HuH-7 (cell line): ENCODE data around the gene DENND4A.
"Not testable (repeated sequence)": the region's sequence is repeated elsewhere in the genome, so short reads cannot be mapped to it uniquely, and the experiment has no call there.

ENCODE experiments used
- DNase-seq: peaks from one replicate; pipeline ENCODE4 v3.0.0; 2011; ENCODE audit warnings: low spot score

Gene DENND4A

GRCh38 chr15:65631503-65631902, 160.6 kb downstream of the DENND4A start:
- no peak for DNase-seq

- DNase-seq = no peak
Observed at GRCh38 chr15:65630760-65631159, 161.3 kb downstream of the DENND4A start.

GRCh38 chr15:65629548-65629947, 162.5 kb downstream of the DENND4A start:
- no peak for DNase-seq

- DNase-seq = no peak
Observed at GRCh38 chr15:65626856-65627255, 165.2 kb downstream of the DENND4A start.

GRCh38 chr15:65623103-65623502, 169.0 kb downstream of the DENND4A start:
- no peak for DNase-seq

- no peak for DNase-seq
Observed at GRCh38 chr15:65621638-65622037, 170.5 kb downstream of the DENND4A start, which contains the start of gene SLC24A1. Gene SLC24A1, plus strand, starts transcription at chr15:65621938. Its CDS starts 2,143 bp downstream, at chr15:65624081.

- no peak for DNase-seq
Observed at GRCh38 chr15:65620833-65621232, 171.3 kb downstream of the DENND4A start.

GRCh38 chr15:65619626-65620290, 172.3 kb downstream of the DENND4A start:
- DNase-seq = no peak

GRCh38 chr15:65618560-65619109, 173.5 kb downstream of the DENND4A start:
- no peak for DNase-seq

- not testable (repeated sequence) for DNase-seq
Observed at GRCh38 chr15:65615887-65616286, 176.2 kb downstream of the DENND4A start.

GRCh38 chr15:65612949-65613744, 178.9 kb downstream of the DENND4A start:
- no peak for DNase-seq

GRCh38 chr15:65612616-65612946, 179.5 kb downstream of the DENND4A start:
- no peak for DNase-seq

- no peak for DNase-seq
Observed at GRCh38 chr15:65611888-65612615, 180.0 kb downstream of the DENND4A start.

- DNase-seq = peak; percentile 97
Observed at GRCh38 chr15:65610871-65611718, 181.0 kb downstream of the DENND4A start, which contains the start of gene INTS14. Gene INTS14, minus strand, starts transcription at chr15:65611131. Its CDS starts 3,751 bp downstream, at chr15:65607380.
